ENCODE results near the gene CMSS1.

The CMSS1 gene

GRCh38 chr3:100175637-100176280, 358.1 kb downstream of the CMSS1 start:
- POLR2A ChIA-PET: no interaction called here
- CTCF ChIA-PET: interaction anchor here (1.3 to 3.3 kb wide), 2 partner anchors 10 to 17 kb away, joined by 3 to 15 read pairs; no protein-coding TSS in a partner anchor
- DNase-seq (ENCODE audit: low read depth, low spot score): no peak
- no peak overlapping the region for H3K4me3 ChIP-seq (ENCODE audit: low read depth, low read length)
- TF ChIP-seq CTCF (IDR thresholded peaks at IDR 0.05; ENCODE audit: insufficient read depth, low read length, missing control alignments): no peak

GRCh38 chr3:100179692-100180349, 362.2 kb downstream of the CMSS1 start:
- DNase-seq (ENCODE audit: low read depth, low spot score): no peak
- no peak for TF ChIP-seq CTCF (IDR thresholded peaks at IDR 0.05; ENCODE audit: insufficient read depth, low read length, missing control alignments)
- no peak overlapping the region for H3K4me3 ChIP-seq (ENCODE audit: low read depth, low read length)
- ChIA-PET POLR2A (no interaction called here), CTCF (no interaction called here)

GRCh38 chr3:100183608-100184125, 366.0 kb downstream of the CMSS1 start:
- CTCF ChIA-PET: interaction anchor here (1.0 to 4.1 kb wide), 2 partner anchors 8 to 352 kb away, joined by 3 to 15 read pairs; no protein-coding TSS in a partner anchor
- POLR2A ChIA-PET: no interaction called here
- no peak overlapping the region for H3K4me3 ChIP-seq (ENCODE audit: low read depth, low read length)
- no peak for TF ChIP-seq CTCF (IDR thresholded peaks at IDR 0.05; ENCODE audit: insufficient read depth, low read length, missing control alignments)
- no peak for DNase-seq (ENCODE audit: low read depth, low spot score)

- DNase-seq (ENCODE audit: low read depth, low spot score): no peak
- ChIA-PET POLR2A (no interaction called here), CTCF (interaction anchor here (0.7 to 4.1 kb wide), 3 partner anchors 9 to 251 kb away, joined by 3 to 15 read pairs (median 6); no protein-coding TSS in a partner anchor)
- H3K4me3 ChIP-seq (ENCODE audit: low read depth, low read length): no peak overlapping the region
- no peak for TF ChIP-seq CTCF (IDR thresholded peaks at IDR 0.05; ENCODE audit: insufficient read depth, low read length, missing control alignments)
These were observed 367.4 kb downstream of the CMSS1 start for GRCh38 chr3:100184948-100185570.

GRCh38 chr3:100185847-100186246, 368.2 kb downstream of the CMSS1 start:
- no peak for TF ChIP-seq CTCF (IDR thresholded peaks at IDR 0.05; ENCODE audit: insufficient read depth, low read length, missing control alignments)
- ChIA-PET POLR2A (interaction anchor here (0.7 kb wide), 1 partner anchor 117 kb away, joined by 4 read pairs; no protein-coding TSS in a partner anchor), CTCF (interaction anchor here (1.9 to 4.1 kb wide), 2 partner anchors 10 to 24 kb away, joined by 6 to 15 read pairs; no protein-coding TSS in a partner anchor)
- DNase-seq (ENCODE audit: low read depth, low spot score): no peak
- H3K4me3 ChIP-seq (ENCODE audit: low read depth, low read length): no peak overlapping the region
